ENCODE results near the gene PLD3. TPM values are rescaled to one million over a fixed set of nuclear protein-coding genes. Genes with fewer than 3 reads are reported as not detected.
"Not testable (repeated sequence)": the region's sequence is repeated elsewhere in the genome, so short reads cannot be mapped to it uniquely, and the experiment has no call there.

The PLD3 gene
- polyA plus RNA-seq, 3 donors from 2014 or later = 60.8 to 94.9 (median 63.7) TPM

DNA sequence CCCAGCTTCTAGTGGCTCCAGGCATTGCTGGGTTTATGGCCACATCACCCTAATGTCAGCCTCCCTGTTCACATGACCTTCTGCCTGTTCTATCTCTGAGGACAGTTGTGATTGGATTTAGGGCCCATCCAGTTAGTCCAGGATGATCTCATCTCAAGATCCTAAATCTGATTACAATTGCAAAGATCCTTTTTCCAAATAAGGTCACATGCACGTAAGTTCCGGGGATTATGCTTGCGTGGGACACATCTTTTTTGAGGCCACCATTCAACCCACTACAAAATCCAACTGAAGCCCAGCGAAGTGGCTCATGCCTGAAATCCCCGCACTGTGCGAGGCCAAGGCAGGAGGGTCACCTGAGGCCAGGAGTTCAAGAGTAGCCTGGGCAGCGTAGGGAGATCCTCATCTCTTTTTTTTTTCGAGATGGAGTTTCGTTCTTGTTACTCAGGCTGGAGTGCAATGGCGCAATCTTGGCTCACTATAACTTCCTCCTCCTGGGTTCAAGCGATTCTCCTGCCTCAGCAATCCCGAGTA, 12.3 kb downstream of the PLD3 start:
- Mint-ChIP-seq H3K27ac (no peak overlapping the region), H3K27me3 (ENCODE audit: low read depth in 3 of 3) (peaks cover 0 to 3% (median 2%) of the 10 kb centered on the region in 3 donors), H3K36me3 (peaks cover 3 to 15% (median 8%) of the 10 kb centered on the region in 3 donors), H3K4me3 (no peak overlapping the region), H3K9me3 (no peaks in the 10 kb centered on the region), H3K4me1 (peaks cover 40 to 55% of the 10 kb centered on the region in 2 donors)
- no peak for DNase-seq

DNA sequence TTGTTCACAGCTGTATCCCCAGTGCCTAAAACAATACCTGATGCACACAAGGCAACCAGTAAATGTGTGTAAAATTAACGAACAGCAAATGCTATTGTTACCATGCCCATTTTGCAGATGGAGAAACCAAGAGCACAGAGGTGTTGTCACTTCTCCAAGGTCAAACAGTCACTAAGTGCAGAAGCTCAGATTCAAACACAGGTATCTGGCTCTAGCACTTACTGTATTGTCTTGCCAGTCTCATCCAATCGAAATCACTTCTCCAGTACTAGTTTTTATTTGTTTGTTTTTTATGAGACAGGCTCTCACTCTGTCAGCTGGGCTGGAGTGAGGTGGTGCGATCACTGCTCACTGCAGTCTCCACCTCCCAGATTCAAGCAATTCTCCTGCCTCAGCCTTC, 13.7 kb downstream of the PLD3 start:
- Mint-ChIP-seq H3K27me3 (ENCODE audit: low read depth in 3 of 3) (peaks cover 0 to 3% (median 2%) of the 10 kb centered on the region in 3 donors), H3K4me1 (peaks cover 38 to 43% of the 10 kb centered on the region in 2 donors), H3K4me3 (peak overlapping the region in 2 of 5 donors; percentile 25 to 30), H3K9me3 (no peaks in the 10 kb centered on the region), H3K27ac (peak overlapping the region in 5 of 6 donors; percentile 21 to 72 (median 61)), H3K36me3 (peaks cover 3 to 13% (median 10%) of the 10 kb centered on the region in 3 donors)
- DNase-seq = no peak

DNA sequence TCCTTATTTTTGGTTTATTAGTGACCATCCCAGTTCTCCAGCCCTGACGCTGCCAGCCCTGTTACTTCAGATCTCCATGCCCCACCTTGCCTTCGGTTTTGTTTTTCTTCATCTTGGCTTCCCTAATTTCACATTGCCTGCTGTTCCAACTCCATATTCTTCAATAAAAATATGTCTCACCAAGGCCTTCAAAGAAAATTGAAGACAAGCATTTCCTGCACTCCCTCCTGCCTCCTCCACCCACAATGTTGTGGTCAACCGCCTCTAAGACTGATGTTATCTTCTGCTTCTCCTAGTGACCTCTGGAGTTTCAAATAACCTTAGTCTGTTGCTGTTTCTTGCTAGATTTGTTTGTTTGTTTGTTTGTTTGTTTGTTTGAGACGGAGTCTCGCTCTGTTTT, 14.6 kb downstream of the PLD3 start:
- peaks cover 3 to 13% (median 10%) of the 10 kb centered on the region in 3 donors for H3K36me3 Mint-ChIP-seq
- H3K27ac Mint-ChIP-seq = peak overlapping the region; percentile 54 to 96 (median 83)
- H3K9me3 Mint-ChIP-seq = no peaks in the 10 kb centered on the region
- H3K27me3 Mint-ChIP-seq (ENCODE audit: low read depth in 3 of 3) = peaks cover 0 to 3% (median 2%) of the 10 kb centered on the region in 3 donors
- H3K4me3 Mint-ChIP-seq = peak overlapping the region; percentile 36 to 75 (median 66)
- H3K4me1 Mint-ChIP-seq = peaks cover 34 to 36% of the 10 kb centered on the region in 2 donors
- peak; percentile 29 to 36 (median 35) for DNase-seq

DNA sequence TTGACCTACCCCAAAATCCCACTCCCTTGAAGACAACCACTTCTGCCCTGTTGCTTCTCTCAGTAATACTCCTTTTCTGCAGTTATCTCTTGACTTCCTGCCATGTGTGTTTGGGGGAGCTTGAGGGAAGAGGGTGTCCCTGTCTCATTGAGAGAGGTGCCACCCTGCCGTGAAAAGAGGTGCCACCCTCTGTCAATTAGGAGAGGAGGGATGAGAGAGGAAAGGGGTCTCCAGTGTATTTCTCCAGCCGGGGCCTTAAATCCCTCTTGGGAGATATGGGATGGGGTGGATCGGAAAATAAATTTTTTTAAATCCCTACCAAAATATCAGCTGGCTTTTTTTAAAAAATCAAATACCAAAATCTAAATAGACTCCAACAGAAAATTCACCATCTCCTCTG, 16.5 kb downstream of the PLD3 start:
- Mint-ChIP-seq H3K27me3 (ENCODE audit: low read depth in 3 of 3) (peaks cover 0 to 3% (median 2%) of the 10 kb centered on the region in 3 donors), H3K4me3 (peak overlapping the region; percentile 48 to 80 (median 67)), H3K36me3 (peaks cover 0 to 13% (median 5%) of the 10 kb centered on the region in 3 donors), H3K27ac (peak overlapping the region in 5 of 6 donors; percentile 34 to 80 (median 77)), H3K4me1 (peaks cover 31 to 36% of the 10 kb centered on the region in 2 donors), H3K9me3 (no peaks in the 10 kb centered on the region)
- DNase-seq = no peak

- Mint-ChIP-seq H3K4me1 (peaks cover 31 to 36% of the 10 kb centered on the region in 2 donors), H3K36me3 (peaks cover 0 to 15% (median 7%) of the 10 kb centered on the region in 3 donors), H3K27ac (peak overlapping the region in 3 of 6 donors; percentile 35 to 80 (median 58)), H3K9me3 (no peaks in the 10 kb centered on the region), H3K27me3 (ENCODE audit: low read depth in 3 of 3) (peaks cover 0 to 3% (median 2%) of the 10 kb centered on the region in 3 donors), H3K4me3 (peak overlapping the region; percentile 48 to 80 (median 67))
- DNase-seq = peak; percentile 45 to 49 (median 46)
These were observed 17.3 kb downstream of the PLD3 start for GRCh38 chr19:40365613-40366401.

DNA sequence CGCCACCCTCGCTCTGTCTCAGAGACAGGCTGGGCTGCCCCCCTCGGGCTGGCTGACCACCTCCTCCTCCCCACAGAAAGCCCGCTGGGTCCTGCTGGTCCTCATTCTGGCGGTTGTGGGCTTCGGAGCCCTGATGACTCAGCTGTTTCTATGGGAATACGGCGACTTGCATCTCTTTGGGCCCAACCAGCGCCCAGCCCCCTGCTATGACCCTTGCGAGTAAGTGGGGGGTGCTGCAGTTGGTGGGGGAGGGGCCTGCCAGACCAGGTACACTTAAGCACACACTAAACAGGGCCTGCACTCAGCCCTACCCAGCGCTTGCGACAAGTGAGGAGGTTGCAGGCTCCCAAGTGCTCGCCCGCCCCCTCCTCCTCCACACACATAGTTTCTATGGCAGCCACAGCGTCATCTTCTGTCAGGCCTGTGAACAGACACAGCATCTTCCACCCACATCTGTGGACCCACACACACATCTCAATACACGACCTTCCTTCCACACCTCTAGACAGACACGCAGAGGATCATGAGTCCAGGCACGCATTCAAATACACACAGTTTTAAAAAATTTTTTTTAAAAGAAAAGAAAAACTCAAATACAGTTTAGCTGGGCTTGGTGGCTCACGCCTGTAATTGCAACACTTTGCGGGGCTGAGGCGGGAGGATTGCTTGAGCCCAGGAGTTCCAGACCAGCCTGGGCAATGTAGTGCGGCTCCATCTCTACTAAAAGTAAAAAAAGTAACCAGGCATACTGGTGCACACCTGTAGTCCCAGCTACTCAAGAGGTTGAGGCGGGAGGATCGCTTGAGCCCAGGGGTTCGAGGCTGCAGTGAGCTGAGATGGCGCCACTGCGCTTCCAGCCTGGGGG, 18.4 kb downstream of the PLD3 start:
- peak overlapping the region in 1 of 5 donors; percentile 18 for H3K4me3 Mint-ChIP-seq
- peak overlapping the region in 2 of 6 donors; percentile 32 to 46 for H3K27ac Mint-ChIP-seq
- no peaks in the 10 kb centered on the region for H3K9me3 Mint-ChIP-seq
- H3K4me1 Mint-ChIP-seq = peaks cover 28 to 30% of the 10 kb centered on the region in 2 donors
- H3K27me3 Mint-ChIP-seq (ENCODE audit: low read depth in 3 of 3) = peaks cover 0 to 3% (median 2%) of the 10 kb centered on the region in 3 donors
- peaks cover 0 to 12% (median 10%) of the 10 kb centered on the region in 3 donors for H3K36me3 Mint-ChIP-seq
- DNase-seq = no peak

DNA sequence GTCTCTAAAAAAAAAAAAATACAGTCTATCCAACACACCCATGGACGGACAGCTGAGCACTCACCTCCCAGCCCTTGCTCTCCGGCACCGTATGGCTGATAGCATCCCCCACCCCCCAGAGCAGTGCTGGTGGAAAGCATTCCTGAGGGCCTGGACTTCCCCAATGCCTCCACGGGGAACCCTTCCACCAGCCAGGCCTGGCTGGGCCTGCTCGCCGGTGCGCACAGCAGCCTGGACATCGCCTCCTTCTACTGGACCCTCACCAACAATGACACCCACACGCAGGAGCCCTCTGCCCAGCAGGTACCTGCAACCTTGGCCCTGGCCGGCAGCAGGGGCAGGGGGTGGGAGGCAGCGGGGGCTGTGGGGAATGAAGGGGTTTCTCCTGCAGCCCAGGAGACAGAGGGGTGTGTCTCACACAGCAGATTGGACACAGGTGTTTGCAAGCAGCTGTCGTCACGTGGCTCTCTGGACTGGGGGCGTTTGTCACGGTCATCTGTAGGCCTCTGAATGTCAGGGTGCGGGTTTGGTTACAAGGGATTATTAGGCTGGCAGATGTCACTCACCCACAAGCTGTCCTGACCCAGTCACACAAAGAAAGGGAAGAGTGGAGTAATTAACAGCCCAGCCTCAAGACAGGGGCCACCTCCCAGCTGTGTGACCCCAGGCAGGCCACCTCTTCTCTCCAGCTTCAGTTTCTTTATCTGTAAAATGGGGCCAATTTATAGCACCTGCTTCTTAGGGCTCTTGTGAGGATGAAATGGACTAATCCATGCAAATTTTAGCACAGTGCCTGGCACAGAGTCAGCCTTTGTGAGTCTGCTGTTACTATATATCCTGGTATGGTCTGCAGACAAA, 19.3 kb downstream of the PLD3 start:
- Mint-ChIP-seq H3K27me3 (ENCODE audit: low read depth in 3 of 3) (peaks cover 0 to 3% (median 2%) of the 10 kb centered on the region in 3 donors), H3K27ac (no peak overlapping the region), H3K36me3 (peaks cover 0 to 13% (median 12%) of the 10 kb centered on the region in 3 donors), H3K9me3 (no peaks in the 10 kb centered on the region), H3K4me1 (peaks cover 21 to 24% of the 10 kb centered on the region in 2 donors), H3K4me3 (no peak overlapping the region)
- no peak for DNase-seq

DNA sequence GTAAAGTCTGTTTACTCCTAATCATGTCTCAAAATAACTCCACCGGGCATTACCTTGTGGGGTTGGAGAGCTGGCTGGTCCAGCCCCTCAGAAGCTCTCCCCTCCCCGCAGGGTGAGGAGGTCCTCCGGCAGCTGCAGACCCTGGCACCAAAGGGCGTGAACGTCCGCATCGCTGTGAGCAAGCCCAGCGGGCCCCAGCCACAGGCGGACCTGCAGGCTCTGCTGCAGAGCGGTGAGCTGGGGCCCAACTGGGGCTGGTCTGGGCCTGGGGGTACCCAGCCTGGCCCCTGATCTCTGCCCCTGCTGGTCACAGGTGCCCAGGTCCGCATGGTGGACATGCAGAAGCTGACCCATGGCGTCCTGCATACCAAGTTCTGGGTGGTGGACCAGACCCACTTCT, 21.3 kb downstream of the PLD3 start:
- H3K36me3 Mint-ChIP-seq = peaks cover 0 to 20% (median 7%) of the 10 kb centered on the region in 3 donors
- H3K27ac Mint-ChIP-seq = no peak overlapping the region
- H3K4me1 Mint-ChIP-seq = peaks cover 8 to 11% of the 10 kb centered on the region in 2 donors

GRCh38 chr19:40370253-40370652, 21.8 kb downstream of the PLD3 start:
- Mint-ChIP-seq H3K36me3 (peaks cover 0 to 21% (median 4%) of the 10 kb centered on the region in 3 donors), H3K27ac (peak overlapping the region in 1 of 6 donors; percentile 32)
- H3K27me3 Mint-ChIP-seq (ENCODE audit: low read depth in 3 of 3); H3K4me3 Mint-ChIP-seq; H3K4me1 Mint-ChIP-seq; H3K9me3 Mint-ChIP-seq; DNase-seq: not testable (repeated sequence)

More for the DNA sequence above, 21.3 kb downstream of the PLD3 start:
- H3K4me3 Mint-ChIP-seq = no peak overlapping the region
- DNase-seq = no peak
- H3K9me3 Mint-ChIP-seq = no peaks in the 10 kb centered on the region
- H3K27me3 Mint-ChIP-seq (ENCODE audit: low read depth in 3 of 3) = peaks cover 0 to 3% (median 2%) of the 10 kb centered on the region in 3 donors

GRCh38 chr19:40370997-40371801, 22.7 kb downstream of the PLD3 start:
- DNase-seq = no peak
- H3K9me3 Mint-ChIP-seq = peaks cover 0 to 2% (median 0%) of the 10 kb centered on the region in 6 donors
- H3K4me1 Mint-ChIP-seq = peaks cover 0 to 2% of the 10 kb centered on the region in 2 donors
- peak overlapping the region in 1 of 6 donors; percentile 30 for H3K27ac Mint-ChIP-seq
- H3K36me3 Mint-ChIP-seq = peaks cover 0 to 21% (median 4%) of the 10 kb centered on the region in 3 donors
- peaks cover 0 to 2% (median 0%) of the 10 kb centered on the region in 3 donors for H3K27me3 Mint-ChIP-seq (ENCODE audit: low read depth in 3 of 3)
- no peak overlapping the region for H3K4me3 Mint-ChIP-seq

DNA sequence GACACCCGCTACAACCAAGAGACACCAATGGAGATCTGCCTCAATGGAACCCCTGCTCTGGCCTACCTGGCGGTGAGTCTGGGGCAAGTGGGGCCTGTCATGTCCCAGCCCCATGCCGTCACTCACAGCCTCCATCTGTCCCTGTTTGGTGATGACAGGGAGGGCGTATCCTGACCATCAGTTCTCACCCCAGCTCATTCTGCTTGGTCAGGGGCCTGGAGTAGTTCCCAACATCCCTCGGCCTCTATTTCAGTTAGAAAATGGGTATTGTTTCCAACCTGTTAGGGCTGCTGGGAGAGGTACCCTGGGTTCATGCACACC, 23.3 kb downstream of the PLD3 start:
- H3K36me3 Mint-ChIP-seq = peaks cover 0 to 21% (median 4%) of the 10 kb centered on the region in 3 donors
- peaks cover 0 to 2% (median 0%) of the 10 kb centered on the region in 3 donors for H3K27me3 Mint-ChIP-seq (ENCODE audit: low read depth in 3 of 3)
- no peak for DNase-seq
- no peak overlapping the region for H3K4me3 Mint-ChIP-seq
- peaks cover 0 to 2% of the 10 kb centered on the region in 2 donors for H3K4me1 Mint-ChIP-seq
- peaks cover 0 to 2% (median 0%) of the 10 kb centered on the region in 6 donors for H3K9me3 Mint-ChIP-seq
- H3K27ac Mint-ChIP-seq = no peak overlapping the region

DNA sequence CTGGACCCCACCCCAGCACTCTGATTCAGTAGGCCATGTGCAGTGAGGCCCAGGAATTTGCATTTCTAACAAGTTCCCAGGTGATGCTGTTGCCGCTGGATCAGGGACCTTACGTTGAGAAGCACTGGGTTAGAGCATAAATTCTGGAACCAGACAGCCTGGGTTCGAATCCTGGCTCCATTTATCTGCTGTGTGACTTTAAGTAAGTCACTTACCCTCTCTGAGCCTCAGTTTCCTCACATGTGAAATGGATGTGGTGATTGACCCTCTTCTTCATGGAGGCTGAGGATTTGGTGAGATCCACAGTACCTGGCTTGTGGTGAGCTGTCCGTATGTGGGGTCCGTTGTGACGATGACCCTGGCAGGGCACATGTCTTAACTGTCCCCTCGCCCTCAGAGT, 25.6 kb downstream of the PLD3 start:
- Mint-ChIP-seq H3K27ac (no peak overlapping the region), H3K36me3 (peaks cover 0 to 20% (median 4%) of the 10 kb centered on the region in 3 donors), H3K27me3 (ENCODE audit: low read depth in 3 of 3) (peaks cover 0 to 2% (median 2%) of the 10 kb centered on the region in 3 donors), H3K9me3 (peaks cover 0 to 2% (median 0%) of the 10 kb centered on the region in 6 donors), H3K4me1 (no peaks in the 10 kb centered on the region), H3K4me3 (no peak overlapping the region)
- DNase-seq = no peak

Data from immature natural killer cell (primary cell).